COLO668 (cell line): ENCODE data around the gene SSRP1.
"Not testable (repeated sequence)": the region's sequence is repeated elsewhere in the genome, so short reads cannot be mapped to it uniquely, and the experiment has no call there.

ENCODE experiments used
- DNase-seq: peaks from one replicate; lab custom pipeline; 2025; ENCODE audit not compliant: unreplicated experiment; lab: John Stamatoyannopoulos, UW

The SSRP1 gene

GRCh38 chr11:57339328-57339727 is 3.6 kb upstream of the SSRP1 start:
- no peak for DNase-seq

- no peak for DNase-seq
Observed at GRCh38 chr11:57338142-57338541, 2.5 kb upstream of the SSRP1 start, which contains the start of gene P2RX3. Gene P2RX3 (plus strand): TSS chr11:57338352. CDS start chr11:57338551, 199 bp downstream.

- not testable (repeated sequence) for DNase-seq
Observed at GRCh38 chr11:57336856-57337255, 1.2 kb upstream of the SSRP1 start.

GRCh38 chr11:57336111-57336666 is 497 bp upstream of the SSRP1 start:
- DNase-seq: no peak

GRCh38 chr11:57335023-57335342 is 709 bp downstream of the SSRP1 start:
- DNase-seq: no peak

- no peak for DNase-seq
Observed at GRCh38 chr11:57332694-57333440, 2.8 kb downstream of the SSRP1 start.

GRCh38 chr11:57331720-57332119 is 4.0 kb downstream of the SSRP1 start:
- DNase-seq: no peak

- DNase-seq: no peak
Observed at GRCh38 chr11:57330029-57330428, 5.7 kb downstream of the SSRP1 start.

GRCh38 chr11:57327721-57328120 is 8.0 kb downstream of the SSRP1 start:
- DNase-seq: no peak

GRCh38 chr11:57325735-57326048 is 10.0 kb downstream of the SSRP1 start:
- DNase-seq: peak; percentile 60

GRCh38 chr11:57324886-57325734 is 10.6 kb downstream of the SSRP1 start, which contains the start of gene TNKS1BP1:
Gene TNKS1BP1 (minus strand): TSS chr11:57324952. CDS start chr11:57321885, 3,067 bp downstream.
- peak; percentile 96 for DNase-seq

GRCh38 chr11:57324154-57324885 is 11.4 kb downstream of the SSRP1 start:
- peak; percentile 56 for DNase-seq

- DNase-seq: no peak
Observed at GRCh38 chr11:57323855-57324153, 11.9 kb downstream of the SSRP1 start.

- no peak for DNase-seq
Observed at GRCh38 chr11:57323167-57323854, 12.4 kb downstream of the SSRP1 start.

GRCh38 chr11:57322256-57323166 is 13.2 kb downstream of the SSRP1 start:
- DNase-seq: peak; percentile 63

GRCh38 chr11:57321388-57322255 is 14.1 kb downstream of the SSRP1 start:
- DNase-seq: peak; percentile 42

GRCh38 chr11:57320719-57321387 is 14.8 kb downstream of the SSRP1 start:
- no peak for DNase-seq

- no peak for DNase-seq
Observed at GRCh38 chr11:57320067-57320718, 15.5 kb downstream of the SSRP1 start.
